Measurements from ENCODE around the gene ST3GAL2.
A peak's percentile ranks its signal among the peaks of the same experiment; 100 is the strongest.

ST3GAL2 gene, protein sequence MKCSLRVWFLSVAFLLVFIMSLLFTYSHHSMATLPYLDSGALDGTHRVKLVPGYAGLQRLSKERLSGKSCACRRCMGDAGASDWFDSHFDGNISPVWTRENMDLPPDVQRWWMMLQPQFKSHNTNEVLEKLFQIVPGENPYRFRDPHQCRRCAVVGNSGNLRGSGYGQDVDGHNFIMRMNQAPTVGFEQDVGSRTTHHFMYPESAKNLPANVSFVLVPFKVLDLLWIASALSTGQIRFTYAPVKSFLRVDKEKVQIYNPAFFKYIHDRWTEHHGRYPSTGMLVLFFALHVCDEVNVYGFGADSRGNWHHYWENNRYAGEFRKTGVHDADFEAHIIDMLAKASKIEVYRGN

DNA sequence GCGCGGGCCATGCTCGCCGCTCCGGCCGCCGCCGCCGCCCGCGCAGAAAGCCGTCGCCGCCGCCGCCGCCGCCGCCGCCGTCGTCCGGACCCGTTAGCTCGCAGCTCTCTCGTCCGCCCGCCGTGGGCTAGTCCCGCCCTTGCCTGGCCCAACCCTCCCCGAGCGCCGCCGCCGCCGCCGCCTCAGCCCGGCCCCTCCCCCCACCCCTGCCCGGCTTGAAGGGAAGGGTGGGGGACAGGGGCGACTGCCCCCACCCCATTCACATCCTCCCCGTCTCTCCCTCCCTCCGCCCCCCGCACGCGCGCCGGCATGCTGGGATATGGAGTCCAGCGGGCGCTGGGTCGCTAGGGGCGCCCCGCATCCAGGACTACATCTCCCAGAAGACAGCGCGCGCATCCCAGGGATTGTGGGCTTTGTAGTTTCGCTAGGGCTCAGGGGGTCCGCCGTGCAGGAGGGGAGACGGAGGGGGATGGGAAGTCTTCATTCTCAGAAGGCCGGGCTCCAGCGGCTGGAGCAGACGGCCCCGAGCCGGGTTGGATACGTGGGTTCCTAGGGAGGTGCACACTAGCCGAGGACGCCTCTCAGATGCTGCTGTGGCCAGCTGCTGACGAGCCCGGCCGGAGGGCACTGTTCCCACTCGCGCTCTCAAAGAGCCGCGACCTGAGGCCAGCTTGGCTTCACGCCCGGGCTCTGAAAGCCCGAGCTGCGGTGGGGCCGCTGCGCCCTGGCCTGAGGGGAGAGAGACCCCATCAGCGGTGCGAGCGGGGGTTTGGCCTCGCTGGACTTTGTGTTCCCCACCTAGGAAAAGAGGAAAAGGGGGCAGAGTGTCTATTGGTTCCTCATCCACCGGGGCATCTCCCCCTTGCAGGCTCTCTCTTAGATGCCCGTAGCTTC, at the start of gene ST3GAL2:
ST3GAL2 (minus strand) TSS at position 132 of the 894 bp plus-strand sequence. CDS start 40,570 bp downstream, outside the sequence.
- DNase-seq = peak; percentile 95 to 97

DNA sequence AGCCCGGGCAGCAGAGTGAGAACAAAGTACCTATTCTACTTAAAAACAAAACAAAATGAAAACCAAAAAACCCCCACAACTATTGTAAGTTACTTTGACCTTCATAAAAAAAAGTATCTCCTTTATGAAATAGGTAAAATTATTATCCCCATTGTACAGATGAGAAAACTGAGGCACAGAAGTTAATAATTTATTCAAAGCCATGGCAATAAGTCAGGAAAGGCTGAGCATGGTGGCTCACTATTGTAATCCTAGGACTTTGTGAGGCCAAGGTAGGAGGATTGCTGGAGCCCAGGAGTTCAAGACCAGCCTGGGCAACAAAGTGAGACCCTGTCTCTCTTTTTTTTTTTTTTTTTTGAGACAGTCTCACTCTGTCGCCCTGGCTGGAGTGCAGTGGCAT, 46.0 kb upstream of the ST3GAL2 start:
- DNase-seq = no peak

DNA sequence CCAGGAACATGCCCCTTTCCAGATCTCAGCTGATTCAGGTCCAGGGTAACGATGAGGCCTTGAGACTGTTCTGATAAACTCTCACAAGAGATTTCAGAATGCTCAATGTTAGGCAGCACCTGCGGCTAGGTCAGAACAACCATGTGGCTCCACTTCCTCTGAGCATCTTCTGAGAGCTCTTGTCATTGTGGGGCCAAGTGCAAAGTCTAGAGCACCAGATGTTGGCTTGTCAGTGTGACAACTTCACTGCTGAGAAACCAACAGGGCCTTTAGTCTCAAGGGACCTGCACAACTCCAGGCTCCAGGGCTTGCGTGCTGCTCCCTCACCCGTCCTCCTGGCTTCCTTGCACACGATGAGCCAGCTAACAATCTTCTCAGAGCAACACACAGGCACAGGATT, 44.5 kb upstream of the ST3GAL2 start:
- DNase-seq = no peak

DNA sequence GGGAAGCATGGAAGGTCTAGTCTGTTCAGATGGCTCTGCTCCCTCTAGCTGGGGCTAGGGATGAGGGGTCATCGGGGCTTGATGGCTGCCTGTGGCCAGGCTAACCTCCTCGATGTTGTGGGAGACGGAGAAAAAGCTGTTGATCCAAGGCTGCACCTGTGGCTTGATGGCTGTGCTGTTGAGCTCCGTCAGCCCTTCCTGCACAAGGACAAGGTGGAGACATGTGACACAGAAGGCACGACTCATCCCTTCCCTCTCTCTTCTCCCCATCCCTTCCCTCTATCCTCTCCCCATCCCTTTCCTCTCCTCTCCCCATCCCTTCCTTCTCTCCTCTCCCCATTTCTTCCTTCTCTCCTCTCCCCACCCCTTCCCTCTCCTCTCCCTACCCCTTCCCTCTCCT, 43.7 kb upstream of the ST3GAL2 start:
- no peak for DNase-seq

DNA sequence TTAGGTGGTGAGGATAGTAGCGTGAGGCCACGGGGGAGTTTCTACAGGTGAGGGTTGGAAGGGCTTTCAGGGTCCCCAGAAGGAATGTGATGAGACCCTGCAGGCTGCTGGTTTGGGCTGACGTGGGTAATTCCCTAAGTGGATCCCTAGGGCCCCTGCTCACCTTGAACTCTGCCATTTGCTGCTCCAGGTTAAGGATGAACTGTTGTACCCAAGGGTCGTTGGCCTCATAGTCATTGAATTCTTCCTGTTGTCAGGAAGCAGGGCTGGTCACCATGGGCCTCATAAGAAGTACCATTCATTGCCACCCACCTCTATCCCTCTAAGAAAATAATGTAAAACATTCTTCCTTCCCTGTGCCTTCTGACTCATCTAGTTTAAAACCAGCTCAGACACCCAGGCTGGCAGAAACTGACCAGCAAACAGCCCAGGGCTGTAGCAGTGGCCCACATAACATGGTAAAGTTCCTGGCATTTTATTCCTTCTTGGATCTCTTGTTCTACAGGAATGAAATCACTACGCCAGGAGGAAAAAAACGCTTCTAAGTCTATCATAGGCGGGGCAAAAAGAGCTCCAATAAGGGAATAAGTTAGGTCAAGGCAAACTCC, 43.1 kb upstream of the ST3GAL2 start:
- no peak for DNase-seq

DNA sequence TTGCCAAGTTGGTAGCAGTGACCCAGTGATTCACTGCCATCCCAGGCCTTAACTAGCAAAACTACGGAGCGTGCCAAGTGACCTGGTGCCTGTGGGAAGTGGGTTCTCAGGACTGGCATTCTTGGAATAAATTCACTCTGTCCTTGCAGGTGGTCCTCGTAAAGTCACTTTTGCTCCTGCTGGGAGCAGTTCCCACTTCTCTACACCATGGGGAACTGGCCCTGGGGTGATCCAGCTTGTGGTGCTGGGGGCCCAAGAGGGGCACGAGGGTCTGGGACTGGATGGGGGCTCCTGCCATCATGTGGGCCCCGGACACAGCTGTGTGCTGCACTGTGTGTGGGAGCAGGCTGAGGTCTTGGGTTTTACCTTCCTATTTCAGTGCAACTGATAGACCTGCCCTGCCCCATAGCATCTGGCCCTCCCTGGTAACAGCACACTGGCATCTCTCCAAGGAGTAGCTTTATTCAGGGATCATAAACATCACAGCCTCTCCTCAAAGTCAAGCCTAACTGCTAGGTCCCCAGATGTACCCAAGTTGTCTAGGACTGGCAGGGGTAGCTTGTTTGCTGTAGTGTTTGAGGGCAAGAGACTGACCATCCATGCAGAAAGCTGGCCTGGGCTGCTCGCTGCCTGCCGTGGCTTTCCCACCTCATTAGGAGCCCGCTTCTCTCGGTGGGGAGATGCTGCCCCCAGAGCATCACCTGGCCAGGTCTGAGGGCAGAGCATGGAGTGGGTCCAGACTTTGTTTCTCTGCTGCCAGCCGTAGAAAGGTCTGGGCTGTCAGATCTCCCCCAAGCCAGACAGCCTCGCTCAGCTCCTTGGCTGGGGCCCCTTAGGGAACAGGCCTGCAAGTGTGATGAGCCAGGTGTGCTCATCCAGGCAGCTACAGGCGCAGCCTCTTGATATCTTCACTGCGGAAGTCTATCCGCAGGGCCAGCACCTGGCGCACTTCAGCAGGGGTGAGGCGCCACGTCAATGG, 41.5 kb upstream of the ST3GAL2 start:
- DNase-seq = no peak

DNA sequence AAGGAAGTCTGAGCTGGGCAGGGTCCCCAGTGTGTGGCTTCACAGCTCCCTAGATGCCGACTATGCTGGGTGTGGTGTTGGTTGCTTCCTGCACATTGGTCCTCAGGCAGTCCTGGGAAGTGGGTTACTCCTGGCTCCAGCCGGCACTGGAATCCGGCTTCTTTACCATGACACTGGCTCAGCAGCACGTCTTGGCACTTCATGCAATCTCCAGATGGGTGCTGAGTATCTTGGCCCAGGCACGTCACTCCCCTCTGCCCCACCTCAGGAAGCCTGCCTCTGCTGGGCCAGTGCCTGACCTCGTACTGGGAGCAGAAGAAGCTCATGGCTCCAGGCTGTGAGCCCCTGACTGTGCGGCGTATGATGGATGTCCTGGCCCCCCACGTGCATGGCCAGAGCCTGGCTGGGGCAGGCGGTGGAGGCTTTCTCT, 40.0 kb upstream of the ST3GAL2 start:
- no peak for DNase-seq

DNA sequence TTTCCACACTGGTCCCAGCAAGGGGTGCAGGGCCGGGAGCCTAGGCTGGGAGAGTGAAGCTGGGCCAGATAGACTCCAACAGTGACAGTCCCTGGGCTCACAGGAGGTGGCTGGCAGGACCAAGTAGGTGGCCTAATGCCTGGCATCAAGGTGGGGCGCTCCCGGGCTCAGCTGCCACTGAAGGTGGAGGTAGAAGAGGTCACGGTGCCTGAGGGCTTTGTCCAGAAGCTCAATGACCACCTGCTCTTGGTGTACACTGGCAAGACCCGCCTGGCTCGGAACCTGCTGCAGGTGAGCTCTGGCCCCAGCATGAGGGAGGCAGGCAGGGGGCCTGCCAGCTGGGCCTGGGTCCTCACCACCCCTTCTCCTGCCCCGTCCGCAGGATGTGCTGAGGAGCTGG, 39.3 kb upstream of the ST3GAL2 start:
- DNase-seq = no peak

DNA sequence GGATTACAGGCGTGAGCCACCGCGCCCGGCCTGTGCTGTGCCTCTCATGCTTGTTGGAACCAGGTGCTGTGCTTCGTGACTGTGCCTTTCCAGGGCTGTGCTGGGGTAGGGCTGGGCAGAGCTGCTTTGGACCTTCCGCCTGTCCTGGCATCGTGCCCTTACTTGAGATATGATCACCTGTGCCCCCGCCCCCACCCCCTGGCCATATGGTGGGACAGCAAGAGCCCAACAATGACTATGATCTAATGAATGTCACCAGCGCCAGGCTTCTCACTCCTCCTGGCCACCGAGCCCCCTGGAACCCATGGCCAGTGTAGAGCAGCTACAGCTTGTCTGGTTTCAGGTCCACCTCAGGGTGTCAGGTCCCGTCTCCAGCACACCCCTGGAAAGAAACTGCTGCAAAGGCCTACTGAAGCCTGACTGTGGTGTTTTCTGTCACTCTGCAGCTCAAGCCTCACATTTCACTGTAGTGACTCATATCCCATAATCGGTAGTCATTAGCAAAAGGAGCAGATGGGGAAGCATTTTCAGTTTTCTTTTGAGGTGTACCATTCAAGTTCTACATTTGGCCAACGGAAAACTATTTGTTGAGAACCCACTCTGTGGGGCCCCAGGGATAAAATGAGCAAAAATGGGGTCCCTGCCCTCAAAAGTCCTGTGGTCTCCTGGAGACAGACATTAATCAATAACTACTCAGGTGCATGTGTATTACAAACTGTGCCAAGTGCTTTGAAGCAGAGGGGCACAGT, 37.5 kb upstream of the ST3GAL2 start:
- no peak for DNase-seq

DNA sequence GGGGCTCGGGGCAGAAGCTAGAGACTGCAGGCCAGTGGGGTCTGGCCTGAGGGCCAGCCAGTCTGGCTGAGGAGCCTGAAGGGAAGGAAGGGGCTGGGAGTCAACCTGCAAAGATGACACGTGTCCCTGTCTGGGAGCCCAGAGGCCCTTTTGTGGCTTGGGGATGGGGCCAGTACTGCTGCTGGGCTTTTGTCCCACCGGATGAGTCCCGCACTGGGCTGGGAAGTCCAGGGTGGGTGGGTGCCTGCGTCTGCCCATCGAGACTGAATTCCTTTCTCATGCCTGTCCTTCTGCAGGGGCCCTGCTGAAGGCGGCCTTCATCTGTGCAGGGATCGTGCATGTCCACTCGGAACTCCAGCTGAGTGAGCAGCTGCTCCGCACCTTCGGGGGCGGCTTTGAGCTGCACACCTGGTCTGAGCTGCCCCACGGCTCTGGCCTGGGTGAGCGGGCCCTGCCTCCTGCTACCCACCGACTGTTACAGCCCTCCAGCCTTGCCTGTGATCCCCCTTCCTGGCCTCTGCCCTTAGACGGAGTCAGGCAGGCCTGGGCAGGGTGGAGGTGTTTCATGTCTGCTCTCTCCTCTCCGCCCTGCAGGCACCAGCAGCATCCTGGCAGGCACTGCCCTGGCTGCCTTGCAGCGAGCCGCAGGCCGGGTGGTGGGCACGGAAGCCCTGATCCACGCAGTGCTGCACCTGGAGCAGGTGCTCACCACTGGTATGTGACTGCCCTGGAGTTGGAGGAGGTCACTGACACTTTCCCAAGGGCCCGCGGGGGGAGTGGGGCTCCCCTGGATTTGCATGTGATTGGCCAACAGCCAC, 36.4 kb upstream of the ST3GAL2 start:
- DNase-seq = no peak

DNA sequence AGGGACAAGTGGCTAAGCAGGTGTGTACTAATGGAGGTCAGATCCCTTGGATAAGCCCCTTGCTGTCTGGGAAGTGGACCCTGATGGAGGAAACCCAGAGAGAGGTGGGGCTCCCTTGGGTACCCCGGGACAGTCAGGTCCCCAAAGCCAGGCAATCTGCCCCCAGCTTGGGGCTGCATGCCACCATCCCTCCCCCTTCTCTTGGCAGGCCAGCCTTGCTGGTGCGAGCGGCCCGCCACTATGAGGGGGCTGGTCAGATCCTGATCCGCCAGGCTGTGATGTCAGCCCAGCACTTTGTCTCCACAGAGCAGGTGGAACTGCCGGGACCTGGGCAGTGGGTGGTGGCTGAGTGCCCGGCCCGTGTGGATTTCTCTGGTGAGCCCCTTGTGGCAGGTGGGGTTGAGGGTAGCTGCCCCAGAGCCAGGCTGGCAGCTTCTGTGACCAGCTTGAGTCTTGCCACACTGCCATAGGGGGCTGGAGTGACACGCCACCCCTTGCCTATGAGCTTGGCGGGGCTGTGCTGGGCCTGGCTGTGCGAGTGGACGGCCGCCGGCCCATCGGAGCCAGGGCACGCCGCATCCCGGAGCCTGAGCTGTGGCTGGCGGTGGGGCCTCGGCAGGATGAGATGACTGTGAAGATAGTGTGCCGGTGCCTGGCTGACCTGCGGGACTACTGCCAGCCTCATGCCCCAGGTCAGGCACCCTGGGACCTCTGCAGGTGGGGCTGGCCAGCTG, 35.6 kb upstream of the ST3GAL2 start:
- no peak for DNase-seq

DNA sequence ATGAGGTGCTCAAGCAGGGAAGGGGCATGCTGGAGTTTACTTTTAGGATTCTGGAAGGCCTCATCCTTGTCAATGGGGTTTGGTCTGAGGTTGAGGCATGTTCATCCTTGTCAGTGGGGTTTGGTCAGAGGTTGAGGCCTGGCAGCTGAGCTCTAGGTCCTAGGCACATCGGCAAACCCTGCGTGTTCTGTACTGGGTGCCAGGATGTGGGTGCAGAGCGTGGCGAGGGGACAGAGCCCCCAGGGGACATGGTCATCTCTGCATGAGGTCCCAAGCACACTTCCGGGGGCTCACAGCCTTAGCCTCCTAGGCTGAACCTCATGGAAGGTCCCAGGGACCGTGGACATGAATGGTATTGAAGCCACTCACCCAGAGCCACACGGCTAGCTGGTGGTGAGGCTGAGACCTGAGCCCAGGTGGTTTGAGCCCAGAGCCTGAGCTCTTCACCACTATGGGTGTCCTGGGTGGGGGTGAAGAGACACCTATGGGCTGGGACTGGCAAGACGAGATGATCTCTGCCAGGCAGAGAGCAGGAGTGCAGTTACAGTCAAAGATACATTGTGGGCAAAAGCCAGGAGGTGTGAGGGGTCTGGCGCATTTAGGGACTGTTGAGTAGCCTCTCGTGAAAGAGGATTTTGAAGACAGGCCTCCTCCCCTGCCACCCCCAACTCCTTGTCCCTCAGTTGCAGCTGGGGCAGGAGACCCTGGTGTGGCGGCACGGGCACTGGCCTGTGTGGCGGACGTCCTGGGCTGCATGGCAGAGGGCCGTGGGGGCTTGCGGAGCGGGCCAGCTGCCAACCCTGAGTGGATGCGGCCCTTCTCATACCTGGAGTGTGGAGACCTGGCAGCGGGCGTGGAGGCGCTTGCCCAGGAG, 34.8 kb upstream of the ST3GAL2 start:
- no peak for DNase-seq

DNA sequence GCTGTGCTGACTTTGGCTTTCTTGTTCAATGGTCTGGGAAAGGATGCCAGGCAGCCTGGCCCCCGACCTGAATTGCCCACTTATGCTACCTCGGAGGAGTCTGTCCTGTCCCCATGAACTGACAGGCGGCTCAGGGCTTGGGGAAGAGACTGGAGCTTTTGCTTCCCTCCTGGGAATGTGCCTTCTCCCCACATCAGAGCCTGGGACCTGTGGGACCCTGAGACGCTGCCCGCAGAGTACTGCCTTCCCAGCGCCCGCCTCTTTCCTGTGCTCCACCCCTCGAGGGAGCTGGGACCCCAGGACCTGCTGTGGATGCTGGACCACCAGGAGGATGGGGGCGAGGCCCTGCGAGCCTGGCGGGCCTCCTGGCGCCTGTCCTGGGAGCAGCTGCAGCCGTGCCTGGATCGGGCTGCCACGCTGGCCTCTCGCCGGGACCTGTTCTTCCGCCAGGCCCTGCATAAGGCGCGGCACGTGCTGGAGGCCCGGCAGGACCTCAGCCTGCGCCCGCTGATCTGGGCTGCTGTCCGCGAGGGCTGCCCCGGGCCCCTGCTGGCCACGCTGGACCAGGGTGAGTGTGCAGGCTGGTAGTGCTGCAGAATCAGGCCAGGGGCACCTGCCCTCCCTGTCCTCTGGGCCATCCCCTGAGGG, 34.0 kb upstream of the ST3GAL2 start:
- DNase-seq = no peak

DNA sequence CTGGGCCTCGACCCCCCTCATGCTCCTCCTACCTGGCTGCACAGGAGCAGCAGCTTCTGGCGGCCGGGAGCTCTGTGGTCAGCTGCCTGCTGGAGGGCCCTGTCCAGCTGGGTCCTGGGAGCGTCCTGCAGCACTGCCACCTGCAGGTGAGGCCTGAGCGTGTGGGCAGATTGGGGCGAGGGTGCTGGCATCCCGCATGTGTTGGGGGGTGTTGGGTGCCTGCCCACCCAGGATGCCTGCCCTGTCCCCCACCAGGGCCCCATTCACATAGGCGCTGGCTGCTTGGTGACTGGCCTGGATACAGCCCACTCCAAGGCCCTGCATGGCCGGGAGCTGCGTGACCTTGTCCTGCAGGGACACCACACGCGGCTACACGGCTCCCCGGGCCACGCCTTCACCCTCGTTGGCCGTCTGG, 32.0 kb upstream of the ST3GAL2 start:
- DNase-seq = no peak

DNA sequence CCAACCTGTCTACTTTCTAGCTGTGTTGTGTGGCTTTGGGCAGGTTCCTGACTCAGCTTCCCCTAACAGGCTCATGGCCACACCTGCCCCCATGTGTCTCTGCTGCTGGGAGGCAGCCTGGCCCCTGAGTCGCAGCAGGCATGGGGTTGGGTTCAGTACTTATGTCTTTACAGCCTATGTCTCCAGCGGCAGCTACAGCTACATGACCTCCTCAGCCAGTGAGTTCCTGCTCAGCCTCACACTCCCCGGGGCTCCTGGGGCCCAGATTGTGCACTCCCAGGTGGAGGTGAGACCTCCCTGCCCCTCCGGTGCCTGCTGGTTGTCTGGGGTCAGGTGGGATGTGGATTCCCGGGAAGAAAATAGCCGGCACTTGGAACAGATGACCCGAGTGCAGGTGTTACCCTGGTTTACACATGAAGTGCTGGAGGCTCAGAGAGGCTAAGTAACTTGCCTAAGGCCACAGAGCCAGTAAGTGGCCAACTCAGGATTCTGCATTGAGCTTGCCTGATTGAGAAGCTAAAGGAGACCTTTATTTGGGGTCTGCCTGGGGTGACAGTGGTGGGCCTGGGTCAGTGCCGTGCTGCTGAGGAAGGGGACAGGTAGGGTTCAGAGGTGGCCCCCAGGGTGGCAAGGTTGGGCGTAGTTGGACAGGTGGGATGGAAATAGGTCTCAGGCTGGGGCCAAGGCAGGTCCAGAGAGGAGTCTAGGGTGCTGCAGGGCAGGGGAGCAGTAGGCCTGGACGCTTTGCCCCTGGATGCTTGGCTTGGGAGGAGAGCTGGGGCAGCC, 31.4 kb upstream of the ST3GAL2 start:
- no peak for DNase-seq

DNA sequence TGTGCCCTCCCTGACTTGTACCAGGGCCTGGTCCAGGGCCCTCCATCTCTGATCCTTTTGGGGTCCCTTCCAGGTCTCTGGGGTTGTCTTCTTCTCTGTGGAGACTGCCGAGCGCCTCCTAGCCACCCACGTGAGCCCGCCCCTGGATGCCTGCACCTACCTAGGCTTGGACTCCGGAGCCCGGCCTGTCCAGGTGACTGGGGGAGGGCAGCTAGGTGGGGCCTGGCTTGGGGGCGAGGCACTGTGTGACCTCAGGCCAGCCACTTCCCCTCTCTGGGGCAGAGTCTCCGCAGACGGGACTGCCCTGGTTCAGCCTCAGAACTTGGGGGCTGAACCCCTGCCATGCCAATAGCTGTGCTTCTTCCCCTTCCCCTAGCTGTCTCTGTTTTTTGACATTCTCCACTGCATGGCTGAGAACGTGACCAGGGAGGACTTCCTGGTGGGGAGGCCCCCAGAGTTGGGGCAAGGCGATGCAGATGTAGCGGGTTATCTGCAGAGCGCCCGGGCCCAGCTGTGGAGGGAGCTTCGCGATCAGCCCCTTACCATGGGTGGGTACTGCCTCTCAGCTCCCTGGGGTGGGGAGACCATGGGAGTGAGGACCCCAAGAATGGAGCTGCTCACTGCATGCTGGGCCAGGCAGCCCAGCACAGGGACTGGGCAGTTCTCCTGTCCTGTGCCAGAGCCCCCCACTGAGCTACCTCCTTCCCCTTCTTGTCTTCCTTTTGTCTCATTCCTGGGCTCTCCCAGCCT, 30.1 kb upstream of the ST3GAL2 start:
- DNase-seq = no peak

DNA sequence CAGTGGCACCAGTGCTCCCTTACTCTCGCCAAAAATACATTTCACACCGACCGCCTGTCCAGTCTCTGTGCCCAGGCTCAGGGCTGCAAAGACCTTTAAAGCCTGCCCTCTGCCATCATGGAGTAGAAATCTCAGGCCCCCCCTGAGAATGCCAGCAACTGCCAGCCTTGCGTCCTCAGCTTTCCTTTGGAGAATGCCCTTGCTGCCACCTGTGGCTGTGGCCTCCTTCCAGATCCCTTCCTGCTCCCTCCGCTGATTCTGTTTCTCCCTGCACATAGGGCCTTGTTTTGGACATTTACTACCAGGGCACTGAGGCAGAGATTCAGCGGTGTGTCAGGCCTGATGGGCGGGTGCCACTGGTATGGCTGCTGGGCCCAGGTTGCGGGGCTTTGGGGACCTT, 28.7 kb upstream of the ST3GAL2 start:
- DNase-seq = no peak

Measured in CD4-positive, alpha-beta T cell treated with Interferon alpha-2 for 1 hour (primary cell).